ENCODE results near the gene RPS29.

Gene RPS29

DNA sequence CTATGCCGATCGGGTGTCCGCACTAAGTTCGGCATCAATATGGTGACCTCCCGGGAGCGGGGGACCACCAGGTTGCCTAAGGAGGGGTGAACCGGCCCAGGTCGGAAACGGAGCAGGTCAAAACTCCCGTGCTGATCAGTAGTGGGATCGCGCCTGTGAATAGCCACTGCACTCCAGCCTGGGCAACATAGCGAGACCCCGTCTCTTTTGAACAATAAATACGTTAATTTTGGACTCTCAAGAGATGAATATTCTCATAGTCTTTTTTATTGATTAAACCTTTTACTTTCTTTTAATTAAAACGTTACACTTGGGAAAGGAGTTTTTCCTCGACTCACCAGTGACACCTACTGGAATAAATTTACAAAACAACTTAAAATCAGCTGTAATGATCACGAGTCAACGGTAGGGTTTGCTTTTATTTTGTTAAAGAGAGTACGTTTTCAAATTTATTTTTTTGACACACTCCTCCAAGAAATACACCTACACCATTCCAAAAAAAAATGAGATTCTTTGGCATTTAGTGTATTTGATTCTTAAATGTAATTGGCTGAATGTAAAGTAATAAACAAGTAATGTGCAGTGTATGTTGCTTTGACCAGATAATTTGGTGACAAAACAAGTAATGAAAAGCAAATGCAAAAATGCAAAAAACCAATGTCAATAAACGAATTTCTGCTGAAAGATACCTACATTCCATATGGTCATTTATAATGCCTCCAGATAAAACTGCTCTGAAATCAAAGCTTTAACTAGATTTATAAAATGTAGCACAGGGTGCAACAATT is 687 bp upstream of the RPS29 start:
- TF ChIP-seq, protein P1, sequence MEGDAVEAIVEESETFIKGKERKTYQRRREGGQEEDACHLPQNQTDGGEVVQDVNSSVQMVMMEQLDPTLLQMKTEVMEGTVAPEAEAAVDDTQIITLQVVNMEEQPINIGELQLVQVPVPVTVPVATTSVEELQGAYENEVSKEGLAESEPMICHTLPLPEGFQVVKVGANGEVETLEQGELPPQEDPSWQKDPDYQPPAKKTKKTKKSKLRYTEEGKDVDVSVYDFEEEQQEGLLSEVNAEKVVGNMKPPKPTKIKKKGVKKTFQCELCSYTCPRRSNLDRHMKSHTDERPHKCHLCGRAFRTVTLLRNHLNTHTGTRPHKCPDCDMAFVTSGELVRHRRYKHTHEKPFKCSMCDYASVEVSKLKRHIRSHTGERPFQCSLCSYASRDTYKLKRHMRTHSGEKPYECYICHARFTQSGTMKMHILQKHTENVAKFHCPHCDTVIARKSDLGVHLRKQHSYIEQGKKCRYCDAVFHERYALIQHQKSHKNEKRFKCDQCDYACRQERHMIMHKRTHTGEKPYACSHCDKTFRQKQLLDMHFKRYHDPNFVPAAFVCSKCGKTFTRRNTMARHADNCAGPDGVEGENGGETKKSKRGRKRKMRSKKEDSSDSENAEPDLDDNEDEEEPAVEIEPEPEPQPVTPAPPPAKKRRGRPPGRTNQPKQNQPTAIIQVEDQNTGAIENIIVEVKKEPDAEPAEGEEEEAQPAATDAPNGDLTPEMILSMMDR (IDR thresholded peaks at IDR 0.05), result peak; percentile 93

DNA sequence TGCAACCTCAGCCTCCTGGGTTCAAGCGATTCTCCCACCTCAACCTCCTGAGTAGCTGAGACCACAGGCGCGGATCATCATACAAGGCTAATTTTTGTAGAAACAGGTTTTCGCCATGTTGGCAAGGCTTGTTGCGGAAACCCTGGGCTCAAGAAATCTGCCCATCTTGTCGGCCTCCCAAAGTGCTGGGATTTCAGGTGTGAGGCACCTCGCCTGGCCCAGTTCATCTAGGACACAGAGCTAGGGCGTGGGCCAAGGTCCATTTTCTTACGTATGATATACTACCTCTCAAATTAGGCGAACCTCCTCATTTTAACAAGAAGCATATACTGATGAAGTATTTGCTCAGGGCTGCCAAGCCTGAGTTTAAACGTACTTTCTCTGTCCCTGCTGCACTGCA is 2.1 kb downstream of the RPS29 start:
- TF ChIP-seq, protein P1 (IDR thresholded peaks at IDR 0.05), result no peak

DNA sequence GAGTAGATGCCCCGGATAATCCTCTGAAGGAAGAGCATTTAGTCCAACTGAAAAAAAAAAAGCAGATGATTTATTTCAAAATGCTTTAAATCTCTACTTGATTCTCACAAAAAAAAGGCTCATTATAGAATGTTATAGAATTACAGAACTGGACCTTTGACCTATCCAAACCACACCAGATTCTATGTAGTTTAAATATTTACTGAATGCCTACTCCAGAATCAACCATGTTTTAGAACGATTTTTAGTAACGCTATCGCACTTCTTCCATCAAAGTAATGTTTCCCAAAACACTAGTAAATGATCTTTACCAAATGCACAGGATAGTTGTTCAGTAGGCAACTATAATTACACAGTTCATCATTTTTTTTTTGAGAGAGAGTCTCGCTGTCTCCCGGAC is 2.6 kb downstream of the RPS29 start:
- TF ChIP-seq, protein P1 (IDR thresholded peaks at IDR 0.05), result no peak

DNA sequence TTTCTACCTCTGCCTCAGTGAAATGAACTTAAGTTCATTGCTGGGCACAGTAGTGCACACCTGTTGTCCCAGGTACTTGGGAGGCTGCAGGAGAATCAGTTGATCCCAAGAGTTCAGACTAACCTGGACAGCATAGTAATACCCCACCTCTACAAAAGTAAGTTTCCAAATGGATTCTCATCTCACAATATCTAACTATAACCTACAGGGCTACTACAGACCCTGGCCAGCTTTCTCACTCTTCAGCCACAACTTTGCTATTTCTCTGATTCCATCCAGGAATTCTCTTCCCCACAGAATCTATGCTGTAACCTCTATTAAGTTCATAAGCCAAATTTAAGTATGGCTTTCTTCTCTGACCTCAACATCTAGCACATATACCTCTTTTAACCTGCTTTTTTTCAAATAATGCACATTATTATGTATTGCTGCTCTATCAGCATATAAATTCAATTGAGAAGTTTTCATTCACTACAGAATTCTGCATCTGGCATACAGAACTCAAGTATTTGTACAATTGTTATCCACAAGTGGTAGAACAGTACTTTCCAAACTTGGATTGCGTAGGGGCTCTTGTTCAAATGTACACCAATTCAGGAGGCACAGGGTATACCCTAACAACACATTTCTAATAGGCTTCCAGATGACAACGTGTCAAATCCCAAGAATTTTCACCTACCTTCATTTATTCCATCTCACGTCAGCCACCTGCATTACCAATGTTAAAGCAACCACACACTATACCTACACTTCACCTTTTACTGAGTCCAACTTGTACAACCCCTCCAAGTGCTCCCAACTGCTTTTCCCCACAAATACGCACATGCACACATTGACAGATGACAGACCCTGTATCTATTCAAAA is 3.8 kb downstream of the RPS29 start:
- TF ChIP-seq, protein P1 (IDR thresholded peaks at IDR 0.05), result no peak

DNA sequence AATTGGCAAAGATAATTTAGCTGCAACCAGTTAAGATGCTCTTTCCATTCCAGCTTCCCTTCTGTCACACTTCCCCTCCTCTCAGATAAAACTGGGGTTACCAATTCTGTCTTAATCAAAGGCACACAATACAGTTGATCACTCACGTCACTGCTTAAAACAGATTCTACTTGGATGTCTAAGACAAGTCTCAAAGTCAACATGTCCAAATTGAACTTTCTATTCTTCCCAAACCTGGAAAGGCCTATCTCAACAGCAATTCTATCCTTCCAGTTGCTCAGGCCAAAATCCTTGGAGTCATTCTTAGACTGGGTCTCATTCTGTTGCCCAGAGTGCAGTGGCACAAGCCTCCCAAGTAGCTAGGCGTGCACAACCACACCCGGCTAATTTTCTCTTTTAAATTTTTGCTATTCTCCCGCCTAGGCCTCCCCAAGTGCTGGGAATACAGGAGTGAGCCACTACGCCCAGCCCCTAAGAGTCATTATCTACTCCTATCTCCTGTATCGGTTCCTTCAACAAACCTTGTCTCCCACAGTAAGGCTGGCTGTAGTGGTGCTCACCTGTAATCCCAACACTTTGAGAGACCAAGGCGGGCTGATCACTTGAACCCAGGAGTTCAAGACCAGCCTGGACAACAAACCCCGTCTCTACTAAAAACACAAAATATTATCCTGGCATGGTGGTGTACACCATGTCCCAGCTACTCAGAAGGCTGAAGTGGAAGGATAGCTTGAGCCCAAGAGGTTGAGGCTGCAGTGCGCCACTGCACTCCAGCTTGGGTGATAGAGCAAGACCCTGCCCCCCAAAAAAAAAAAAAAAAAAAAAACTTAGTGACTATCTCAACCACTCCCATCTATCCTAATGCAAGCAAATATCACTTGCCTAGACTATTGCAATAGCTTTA is 4.7 kb downstream of the RPS29 start:
- TF ChIP-seq, protein P1 (IDR thresholded peaks at IDR 0.05), result no peak

DNA sequence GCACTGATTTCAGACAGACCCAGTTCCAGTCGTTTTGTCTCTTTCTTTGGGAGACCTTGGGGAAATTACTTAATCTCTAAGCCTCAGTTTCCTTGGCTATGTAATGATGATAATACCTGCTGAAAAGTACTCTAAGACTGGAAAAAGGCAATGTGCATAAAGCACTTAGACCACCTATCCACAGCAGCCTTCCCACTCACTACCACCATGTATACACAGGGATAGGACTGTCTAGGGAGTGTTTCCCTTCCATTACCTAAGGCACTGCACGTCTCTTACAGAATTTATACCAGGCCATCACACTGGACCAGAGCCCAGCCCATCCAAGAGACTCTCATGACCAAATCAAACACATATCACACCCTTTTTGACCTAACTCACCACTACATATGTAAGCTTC is 6.3 kb downstream of the RPS29 start:
- TF ChIP-seq, protein P1 (IDR thresholded peaks at IDR 0.05), result no peak

DNA sequence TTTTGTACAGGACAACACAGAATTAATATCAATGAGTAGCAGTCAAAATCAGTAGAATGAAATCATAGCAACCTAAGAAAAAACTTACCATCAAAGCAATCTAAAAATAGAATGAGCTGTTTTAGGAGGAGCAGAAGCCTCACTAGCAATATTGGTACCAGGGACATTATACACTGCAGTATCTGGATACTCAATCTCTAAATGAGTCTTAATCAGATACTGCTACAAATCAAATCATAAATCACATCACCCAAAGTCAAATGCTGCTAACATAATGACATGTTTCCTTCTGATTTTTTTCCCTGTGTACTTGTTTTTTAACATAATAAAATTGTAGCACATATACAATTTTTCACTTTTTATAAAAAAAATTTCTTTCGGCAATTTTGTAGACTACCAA is 8.0 kb downstream of the RPS29 start:
- TF ChIP-seq, protein P1 (IDR thresholded peaks at IDR 0.05), result no peak
